Gastrocnemius medialis (tissue), 4 donors: Measurements from ENCODE around the gene MALL. TPM values are rescaled to one million over a fixed set of nuclear protein-coding genes. Genes with fewer than 3 reads are reported as not detected.

Source experiments
- ATAC-seq, 2 donors: fragments of 150-250 bp; one replicate each; pipeline ENCODE4 v1.9.1; 2016
- DNase-seq, 2 donors: peaks; one replicate each; pipeline ENCODE4 v3.0.0-alpha.2; 2019
- H3K27ac ChIP-seq, 4 donors: fragments of 200-600 bp; sonication (generic); 1 replicate in 1 of 4; 2 replicates in 3 of 4; pipeline ENCODE4 v1.5.1; 2016 to 2018; ENCODE audit warnings: mild to moderate bottlenecking in 2 of 4, moderate library complexity in 1 of 4
- H3K27me3 ChIP-seq, 3 donors: fragments of 200-600 bp; sonication (generic) in 2 of 3; 1 replicate in 1 of 3; 2 replicates in 2 of 3; pipeline versions ENCODE4 v1.5.1 to v1.6.0; 2016 to 2019; ENCODE audit warnings: mild to moderate bottlenecking in 1 of 3, moderate library complexity in 1 of 3
- H3K36me3 ChIP-seq, 2 donors: fragments of 200-600 bp; sonication (generic) in 1 of 2; one replicate each; pipeline ENCODE4 v1.5.1; 2017 to 2018
- H3K4me1 ChIP-seq, 2 donors: fragments of 200-600 bp; sonication (generic) in 1 of 2; one replicate each; pipeline ENCODE4 v1.5.1; 2016 to 2017; ENCODE audit warnings: mild to moderate bottlenecking in 2 of 2
- H3K4me3 ChIP-seq, 4 donors: fragments of 200-600 bp; sonication (generic) in 3 of 4; 1 replicate in 1 of 4; 2 replicates in 3 of 4; pipeline ENCODE4 v1.5.1; 2016 to 2019; ENCODE audit warnings: mild to moderate bottlenecking in 2 of 4
- H3K9me3 ChIP-seq, 3 donors: fragments of 200-600 bp; sonication (generic) in 2 of 3; 1 replicate in 1 of 3; 2 replicates in 2 of 3; pipeline ENCODE4 v1.5.1; 2016 to 2019
- CTCF ChIP-seq, 5 experiments: fragments of 450-650 bp in 3 of 5; fragments of 200-600 bp in 2 of 5; sonication (generic) in 2 of 5; IDR thresholded peaks in 4 of 5; conservative IDR thresholded peaks in 1 of 5; 1 replicate in 4 of 5; 2 replicates in 1 of 5; pipeline ENCODE4 v1.5.1; 2016 to 2019; ENCODE audit warnings: antibody characterized with exemption in 5 of 5, mild to moderate bottlenecking in 3 of 5, moderate library complexity in 3 of 5
- POLR2A ChIP-seq, 2 donors: fragments of 450-650 bp; IDR thresholded peaks; one replicate each; pipeline ENCODE4 v1.6.1; 2017; ENCODE audit warnings: antibody characterized with exemption in 2 of 2, mild to moderate bottlenecking in 2 of 2, moderate library complexity in 2 of 2
- in situ Hi-C, 4 donors: fragments of 200-750 bp; cut with MboI; loops; one replicate each; pipeline versions ENCODE4 v1.15.0 to v1.8.0; 2017; ENCODE audit warnings: low sequenced_read_pairs in 4 of 4
- intact Hi-C: fragments of 100-400 bp; cut with DNase I; formaldehyde crosslinking; loops from one replicate; pipeline ENCODE4 v1.15.1; 2023; ENCODE audit warnings: low total_unique reads
- total RNA-seq, 4 donors: library from RNA; depleted of rRNA; stranded (reverse); fragments of >200 nt; gene quantifications; one replicate each; pipeline versions ENCODE4 v1.1.0 to v1.2.3, GENCODE V29; 2016

Gene MALL
- total RNA-seq, 4 donors from 2014 or later = 1.7 to 3.8 (median 2.5) TPM

- Histone ChIP-seq H3K4me3 (no peak overlapping the region), H3K36me3 (peaks cover 0 to 81% of the 10 kb centered on the region in 2 donors), H3K27ac (no peak overlapping the region), H3K4me1 (no peaks in the 10 kb centered on the region), H3K9me3 (no peaks in the 10 kb centered on the region), H3K27me3 (no peaks in the 10 kb centered on the region)
- ATAC-seq (no peak), DNase-seq (no peak)
- in situ Hi-C loops = no loop called here
- intact Hi-C loops = no loop called here
- no peak for TF ChIP-seq CTCF (IDR thresholded peaks at IDR 0.05 in 4 of 5, conservative IDR thresholded peaks at IDR 0.05 in 1 of 5)
- no peak for TF ChIP-seq POLR2A (IDR thresholded peaks at IDR 0.05)
Measured at GRCh38 chr2:110126906-110127305, 11.3 kb upstream of the MALL start.

GRCh38 chr2:110126086-110126773 lies 10.6 kb upstream of the MALL start:
- Histone ChIP-seq H3K27ac (no peak overlapping the region), H3K36me3 (peaks cover 0 to 74% of the 10 kb centered on the region in 2 donors), H3K9me3 (no peaks in the 10 kb centered on the region), H3K27me3 (no peaks in the 10 kb centered on the region), H3K4me3 (no peak overlapping the region), H3K4me1 (no peaks in the 10 kb centered on the region)
- in situ Hi-C loops (no loop called here), intact Hi-C loops (no loop called here)
- DNase-seq = no peak
- no peak for ATAC-seq
- TF ChIP-seq POLR2A (IDR thresholded peaks at IDR 0.05) (no peak), CTCF (IDR thresholded peaks at IDR 0.05 in 4 of 5, conservative IDR thresholded peaks at IDR 0.05 in 1 of 5) (no peak)

- intact Hi-C loops (no loop called here), in situ Hi-C loops (no loop called here)
- Histone ChIP-seq H3K4me3 (no peak overlapping the region), H3K27me3 (no peaks in the 10 kb centered on the region), H3K36me3 (peaks cover 0 to 63% of the 10 kb centered on the region in 2 donors), H3K27ac (no peak overlapping the region), H3K4me1 (peaks cover 0 to 8% of the 10 kb centered on the region in 2 donors), H3K9me3 (no peaks in the 10 kb centered on the region)
- TF ChIP-seq POLR2A (IDR thresholded peaks at IDR 0.05) = no peak
- no peak for TF ChIP-seq CTCF (IDR thresholded peaks at IDR 0.05 in 4 of 5, conservative IDR thresholded peaks at IDR 0.05 in 1 of 5)
- DNase-seq (no peak), ATAC-seq (no peak)
Measured at GRCh38 chr2:110124939-110125691, 9.5 kb upstream of the MALL start.

GRCh38 chr2:110124038-110124825 lies 8.6 kb upstream of the MALL start:
- ATAC-seq = no peak
- intact Hi-C loops (no loop called here), in situ Hi-C loops (no loop called here)
- no peak for DNase-seq
- Histone ChIP-seq H3K4me1 (peaks cover 0 to 9% of the 10 kb centered on the region in 2 donors), H3K27me3 (no peaks in the 10 kb centered on the region), H3K36me3 (peaks cover 0 to 55% of the 10 kb centered on the region in 2 donors), H3K9me3 (no peaks in the 10 kb centered on the region), H3K4me3 (no peak overlapping the region), H3K27ac (no peak overlapping the region)
- no peak for TF ChIP-seq CTCF (IDR thresholded peaks at IDR 0.05 in 4 of 5, conservative IDR thresholded peaks at IDR 0.05 in 1 of 5)
- no peak for TF ChIP-seq POLR2A (IDR thresholded peaks at IDR 0.05)
